IMR-90 (cell line): ENCODE data around the gene ATP7A. TPM values are rescaled to one million over a fixed set of nuclear protein-coding genes. Genes with fewer than 3 reads are reported as not detected.

ENCODE experiments used
- ATAC-seq: fragments of 200-7000 bp; cut with Tn5 transposase; 2 replicates; pipeline ENCODE4 v1.9.1; 2020; ENCODE audit warnings: low read depth, mild to moderate bottlenecking, moderate library complexity
- BruUV-seq: library from RNA; stranded (reverse); fragments of 400-500 nt; replicated peaks from 2 replicates; lab custom pipeline; 2021; lab: Mats Ljungman, UMichigan
- CTCF ChIA-PET: fragments of 300-600 bp; formaldehyde crosslinking; extraction: SDS; loops from one replicate; lab custom pipeline; 2021; ENCODE audit warnings: antibody characterized with exemption; lab: Yijun Ruan, JAX
- POLR2A ChIA-PET: fragments of 300-600 bp; sonication (Branson Sonifier 250); formaldehyde crosslinking; loops from one replicate; lab custom pipeline; 2022; ENCODE audit warnings: antibody characterized with exemption; ENCODE audit not compliant: unreplicated experiment; lab: Charles Lee
- DNase-seq: peaks from one replicate; pipeline ENCODE4 v3.0.0; 2013
- H2AFZ ChIP-seq: replicated peaks from 2 replicates; pipeline ENCODE3; 2013; ENCODE audit warnings: low read length, mild to moderate bottlenecking; ENCODE audit not compliant: poor library complexity
- H2AK5ac ChIP-seq: 2 replicates; pipeline ENCODE4 v1.6.1; 2013; ENCODE audit warnings: low read depth, low read length, inconsistent platforms
- H2AK9ac ChIP-seq: replicated peaks from 2 replicates; pipeline ENCODE3; 2013; ENCODE audit warnings: mild to moderate bottlenecking, low read depth, low read length, moderate library complexity; ENCODE audit not compliant: poor library complexity
- H2BK120ac ChIP-seq: 2 replicates; pipeline ENCODE4 v1.6.1; 2013; ENCODE audit warnings: low read depth, low read length, inconsistent platforms
- H2BK15ac ChIP-seq: 3 replicates; pipeline ENCODE4 v1.6.1; 2013; ENCODE audit warnings: low read depth, low read length, inconsistent platforms
- H2BK20ac ChIP-seq: 2 replicates; pipeline ENCODE4 v1.6.1; 2013; ENCODE audit warnings: low read depth, mild to moderate bottlenecking, inconsistent platforms, low read length, moderate library complexity
- H2BK5ac ChIP-seq: 2 replicates; pipeline ENCODE4 v1.6.1; 2013; ENCODE audit warnings: mild to moderate bottlenecking, low read depth, low read length, inconsistent platforms; ENCODE audit not compliant: poor library complexity, severe bottlenecking
- H3K14ac ChIP-seq: replicated peaks from 2 replicates; pipeline ENCODE4 v1.6.1; 2013; ENCODE audit warnings: low read depth, low read length, inconsistent platforms
- H3K18ac ChIP-seq: 2 replicates; pipeline ENCODE4 v1.6.1; 2013; ENCODE audit warnings: low read depth, low read length, control low read depth
- H3K23ac ChIP-seq: 2 replicates; pipeline ENCODE4 v1.6.1; 2013; ENCODE audit warnings: low read depth, low read length, inconsistent platforms
- H3K27ac ChIP-seq: 2 replicates; pipeline ENCODE4 v1.5.1; 2013; ENCODE audit warnings: mild to moderate bottlenecking, control low read depth, low read length; ENCODE audit not compliant: insufficient read depth
- H3K27me3 ChIP-seq: 2 replicates; pipeline ENCODE4 v1.6.1; 2013; ENCODE audit warnings: low read length; ENCODE audit not compliant: control insufficient read depth, insufficient read depth
- H3K36me3 ChIP-seq: 2 replicates; pipeline ENCODE4 v1.6.1; 2013; ENCODE audit warnings: low read length, mixed read lengths; ENCODE audit not compliant: control insufficient read depth, insufficient read depth
- H3K4ac ChIP-seq: 2 replicates; pipeline ENCODE4 v1.6.1; 2013; ENCODE audit warnings: low read depth, low read length, inconsistent platforms
- H3K4me1 ChIP-seq: 2 replicates; pipeline ENCODE4 v1.6.1; 2013; ENCODE audit warnings: low read length, mixed read lengths; ENCODE audit not compliant: control insufficient read depth, insufficient read depth
- H3K4me2 ChIP-seq: 2 replicates; pipeline ENCODE4 v1.6.1; 2013; ENCODE audit warnings: low read depth, mild to moderate bottlenecking, control low read depth, low read length, moderate library complexity
- H3K4me3 ChIP-seq: 2 replicates; pipeline ENCODE4 v1.5.1; 2013; ENCODE audit warnings: low read depth, mild to moderate bottlenecking, control low read depth, low read length, moderate library complexity; ENCODE audit not compliant: insufficient read depth
- H3K56ac ChIP-seq: 2 replicates; pipeline ENCODE4 v1.6.1; 2013; ENCODE audit warnings: low read length, inconsistent platforms; ENCODE audit not compliant: insufficient read depth; ENCODE audit errors: extremely low read depth
- H3K79me1 ChIP-seq, 2 experiments: 2 replicates each; pipeline ENCODE4 v1.6.1; 2013; ENCODE audit warnings: low read length in 2 of 2, inconsistent platforms in 1 of 2, low read depth in 1 of 2
- H3K9ac ChIP-seq: 2 replicates; pipeline ENCODE4 v1.6.1; 2013; ENCODE audit warnings: low read depth, low read length, control low read depth
- H3K9me1 ChIP-seq: 2 replicates; pipeline ENCODE4 v1.6.1; 2013; ENCODE audit warnings: low read length, inconsistent platforms; ENCODE audit not compliant: insufficient read depth
- H3K9me3 ChIP-seq: 2 replicates; pipeline ENCODE4 v1.6.1; 2013; ENCODE audit warnings: low read length; ENCODE audit not compliant: control insufficient read depth, insufficient read depth
- H4K20me1 ChIP-seq: 2 replicates; pipeline ENCODE4 v1.6.1; 2013; ENCODE audit warnings: low read length, inconsistent platforms; ENCODE audit not compliant: insufficient read depth
- H4K5ac ChIP-seq: 2 replicates; pipeline ENCODE4 v1.6.1; 2013; ENCODE audit warnings: mild to moderate bottlenecking, low read depth, low read length, control low read depth
- H4K8ac ChIP-seq, 2 experiments: 2 replicates each; pipeline ENCODE4 v1.6.1; 2013; ENCODE audit warnings: low read depth in 2 of 2, low read length in 2 of 2, control low read depth in 1 of 2, inconsistent platforms in 1 of 2
- H4K91ac ChIP-seq: 2 replicates; pipeline ENCODE4 v1.6.1; 2013; ENCODE audit warnings: low read depth, low read length, inconsistent platforms; ENCODE audit not compliant: insufficient read depth
- CEBPB ChIP-seq: IDR thresholded peaks from 2 replicates; pipeline ENCODE4 v1.6.1; 2012; ENCODE audit warnings: low read depth, low read length, improper control_type of control experiment
- CTCF ChIP-seq: conservative IDR thresholded peaks from 2 replicates; pipeline ENCODE4 v1.5.1; 2012; ENCODE audit warnings: mild to moderate bottlenecking, low read depth, low read length, improper control_type of control experiment
- ELK1 ChIP-seq: fragments of 150-350 bp; IDR thresholded peaks from 2 replicates; pipeline ENCODE4 v1.6.1; 2016; ENCODE audit warnings: low read depth, mild to moderate bottlenecking, low read length, moderate library complexity, borderline replicate concordance
- NFE2L2 ChIP-seq: fragments of 150-350 bp; IDR thresholded peaks from 2 replicates; pipeline ENCODE4 v1.6.1; 2016; ENCODE audit warnings: low read depth, mild to moderate bottlenecking, low read length
- RAD21 ChIP-seq: IDR thresholded peaks from 2 replicates; pipeline ENCODE4 v1.6.1; 2012; ENCODE audit warnings: low read length, improper control_type of control experiment
- SMC3 ChIP-seq: fragments of 150-350 bp; IDR thresholded peaks from 2 replicates; pipeline ENCODE4 v1.6.1; 2016; ENCODE audit warnings: low read depth, mild to moderate bottlenecking, antibody characterized with exemption, low read length, moderate library complexity
- WGBS, 2 experiments: methylation state at CpG; one replicate each; pipeline versions ENCODE4 v1.1.5 to v1.1.7; 2013; ENCODE audit warnings: missing lambda C conversion rate in 2 of 2; ENCODE audit not compliant: insufficient read length in 1 of 2; ENCODE audit errors: extremely low coverage in 2 of 2; 5-methylcytosine and 5-hydroxymethylcytosine counted together
- dilution Hi-C: fragments of 300-500 bp; cut with HindIII; formaldehyde crosslinking; loops from one replicate; pipeline ENCODE4 v1.14.3; 2018; ENCODE audit warnings: low sequenced_read_pairs; ENCODE audit not compliant: unreplicated experiment
- in situ Hi-C: fragments of 300-500 bp; cut with MboI; formaldehyde crosslinking; loops from 3 replicates; pipeline ENCODE4 v1.14.3; 2019; ENCODE audit warnings: low sequenced_read_pairs, inconsistent platforms, mixed read lengths
- intact Hi-C: fragments of 100-400 bp; cut with micrococcal nuclease; formaldehyde crosslinking; loops from 2 replicates; pipeline ENCODE4 v1.10.0; 2022
- polyA plus RNA-seq, 3 experiments: library from polyadenylated mRNA; depleted of rRNA; stranded (reverse); fragments of >200 nt; gene quantifications; 2 replicates each; pipeline ENCODE4 v1.2.3, GENCODE V29; 2012; ENCODE audit warnings: low replicate concordance in 1 of 3
- total RNA-seq: library from RNA; depleted of rRNA; stranded (reverse); fragments of >200 nt; gene quantifications from 2 replicates; pipeline ENCODE4 v1.2.3, GENCODE V29; 2012

The ATP7A gene
- total and polyA plus RNA-seq, 2 of the 4 experiments (the other 2 are of a cell fraction) = 4.2 to 22.4 TPM

DNA sequence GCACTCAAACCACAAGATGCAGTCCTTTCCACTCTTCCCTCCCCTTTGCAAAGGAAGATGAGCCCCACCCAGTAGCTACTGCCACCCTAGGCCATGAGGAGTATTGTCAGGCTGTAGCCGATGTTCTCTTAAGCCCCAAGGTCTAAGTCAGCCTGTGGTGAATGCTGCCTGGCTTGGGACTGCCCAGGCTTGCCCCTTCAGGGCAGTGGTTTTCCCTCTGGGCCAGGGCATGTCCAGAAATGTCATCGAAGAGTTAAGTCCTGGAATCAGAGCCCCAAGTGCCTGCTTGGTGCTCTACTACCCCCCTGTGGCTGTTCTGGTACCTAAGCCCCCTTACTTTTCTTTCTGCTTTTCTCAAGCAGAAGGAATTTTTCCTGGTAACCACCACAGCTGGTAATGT lies 181.8 kb downstream of the ATP7A start:
- H3K36me3 ChIP-seq = no peaks in the 10 kb centered on the region
- H2AFZ ChIP-seq = peak overlapping the region; percentile 88
- no peak overlapping the region for H3K23ac ChIP-seq
- H3K4me1 ChIP-seq = peaks cover 2% of the 10 kb centered on the region; the same call in 1 of the 2 replicates
- no peak overlapping the region; the same call in 1 of the 2 replicates for H4K91ac ChIP-seq
- peak overlapping the region in 1 of 2 experiments; percentile 54; a peak in 1 of 4 replicates for H4K8ac ChIP-seq
- intact Hi-C loops = loop anchor here (1.0 kb wide), 2 partner anchors 182 to 193 kb away; partner anchors contain the start of genes ATP7A and COX7B
- no peaks in the 10 kb centered on the region for H3K9me3 ChIP-seq
- DNase-seq = peak; percentile 71
- no peak overlapping the region for H3K56ac ChIP-seq
- H3K27me3 ChIP-seq = no peaks in the 10 kb centered on the region
- H3K79me1 ChIP-seq = no peaks in the 10 kb centered on the region
- H3K4ac ChIP-seq = peak overlapping the region; percentile 41
- H3K9me1 ChIP-seq = no peaks in the 10 kb centered on the region
- no peak overlapping the region for H2AK9ac ChIP-seq
- no peak overlapping the region for H2AK5ac ChIP-seq
- peak overlapping the region; percentile 42; the same call in 1 of the 2 replicates for H3K18ac ChIP-seq
- dilution Hi-C loops = no loop called here
- no peaks in the 10 kb centered on the region for H4K20me1 ChIP-seq
- peak overlapping the region; percentile 81 for H2BK120ac ChIP-seq
- peak overlapping the region; percentile 58 for H4K5ac ChIP-seq
- H2BK15ac ChIP-seq = peak overlapping the region; percentile 9; the same call in 1 of the 3 replicates
- peak overlapping the region; percentile 48; the same call in 1 of the 2 replicates for H2BK20ac ChIP-seq
- H2BK5ac ChIP-seq = no peak overlapping the region
- CTCF ChIA-PET = interaction anchor here (0.6 to 1.0 kb wide), 4 partner anchors 10 to 192 kb away, joined by 3 to 4 read pairs (median 4); partner anchors contain the start of gene ATP7A
- H3K9ac ChIP-seq = no peak overlapping the region
- no TSS peak for BruUV-seq
- H3K4me2 ChIP-seq = no peak overlapping the region
- peak; percentile 94 for ATAC-seq
- TF ChIP-seq CEBPB = no peak
- peak; percentile 75 for TF ChIP-seq RAD21
- no peak for TF ChIP-seq ELK1
- TF ChIP-seq NFE2L2 = no peak
- TF ChIP-seq SMC3 = peak; percentile 44
- TF ChIP-seq CTCF = peak; percentile 66
- no peak overlapping the region for H3K14ac ChIP-seq
- H3K4me3 ChIP-seq = no peak overlapping the region
- in situ Hi-C loops = no loop called here
- WGBS, 2 experiments = no CpG with 5 or more reads among the region's 2 CpGs
- H3K27ac ChIP-seq = peak overlapping the region; percentile 45; the same call in 1 of the 2 replicates
- POLR2A ChIA-PET = no interaction called here
